Skeletal muscle satellite cell (primary cell): ENCODE measurements around the gene SHANK3.

ENCODE experiments used
- H3K27me3 ChIP-seq: 2 replicates; pipeline ENCODE4 v1.7.0; 2013; ENCODE audit warnings: low read length; ENCODE audit not compliant: control insufficient read depth, insufficient read depth
- H3K36me3 ChIP-seq: 2 replicates; pipeline ENCODE4 v1.7.0; 2013; ENCODE audit warnings: mild to moderate bottlenecking, control low read depth, low read length; ENCODE audit not compliant: insufficient read depth
- H3K4me1 ChIP-seq: 2 replicates; pipeline ENCODE4 v1.7.0; 2013; ENCODE audit warnings: low read length; ENCODE audit not compliant: control insufficient read depth, insufficient read depth
- H3K4me2 ChIP-seq: 2 replicates; pipeline ENCODE4 v1.7.0; 2013; ENCODE audit warnings: mild to moderate bottlenecking, low read length
- H3K4me3 ChIP-seq: 2 replicates; pipeline ENCODE4 v1.7.0; 2013; ENCODE audit warnings: low read length
- H3K9ac ChIP-seq: 2 replicates; pipeline ENCODE4 v1.7.0; 2013; ENCODE audit warnings: mild to moderate bottlenecking, low read depth, low read length, moderate library complexity
- H3K9me3 ChIP-seq: replicated peaks from 2 replicates; pipeline ENCODE4 v1.7.0; 2013; ENCODE audit warnings: mild to moderate bottlenecking, control low read depth, low read length

Gene SHANK3

GRCh38 chr22:50674130-50674500 lies 1.5 kb downstream of the SHANK3 start:
- peaks cover 3% of the 10 kb centered on the region for H3K4me1 ChIP-seq
- H3K9ac ChIP-seq = no peak overlapping the region
- no peak overlapping the region for H3K4me3 ChIP-seq

GRCh38 chr22:50674606-50675552 lies 2.3 kb downstream of the SHANK3 start:
- Histone ChIP-seq H3K9ac (no peak overlapping the region), H3K36me3 (no peaks in the 10 kb centered on the region), H3K4me3 (peak overlapping the region; percentile 66), H3K4me2 (peak overlapping the region; percentile 75), H3K9me3 (no peaks in the 10 kb centered on the region), H3K27me3 (peaks cover 22% of the 10 kb centered on the region), H3K4me1 (peaks cover 3% of the 10 kb centered on the region)

More at GRCh38 chr22:50674130-50674500, 1.5 kb downstream of the SHANK3 start:
- Histone ChIP-seq H3K27me3 (peaks cover 22% of the 10 kb centered on the region), H3K36me3 (no peaks in the 10 kb centered on the region), H3K9me3 (no peaks in the 10 kb centered on the region), H3K4me2 (no peak overlapping the region)

DNA sequence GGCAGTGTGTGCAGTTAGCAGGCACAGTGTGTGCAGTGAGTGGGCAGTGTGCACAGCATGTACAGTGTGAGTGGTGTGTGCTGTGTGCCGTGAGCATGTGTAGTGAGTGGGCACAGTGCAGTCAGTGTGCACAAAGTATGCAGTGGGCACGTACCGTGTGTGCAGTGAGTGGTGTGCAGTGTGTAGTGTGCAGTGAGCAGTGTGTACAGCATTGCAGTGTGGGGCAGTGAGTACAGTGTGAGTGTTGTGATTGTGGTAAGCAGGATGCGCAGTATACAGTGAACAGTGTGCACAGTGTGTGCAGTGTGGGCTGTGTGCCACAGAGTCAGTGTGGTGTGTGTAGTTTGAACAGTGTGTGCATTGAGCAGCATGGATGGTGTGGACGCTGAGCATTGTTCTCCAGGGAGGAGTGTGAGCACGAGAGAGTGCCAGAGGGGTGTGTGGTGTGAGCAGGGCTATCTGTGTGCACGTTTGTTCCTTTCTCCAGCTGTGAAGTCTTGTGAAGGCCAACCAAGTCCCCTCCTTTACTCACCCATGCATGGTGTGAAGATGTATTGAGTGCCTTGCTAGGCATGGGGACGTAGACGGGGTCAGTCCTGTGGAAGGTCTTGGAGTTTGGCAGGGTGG lies 3.0 kb downstream of the SHANK3 start:
- no peak overlapping the region for H3K4me3 ChIP-seq
- H3K9ac ChIP-seq = no peak overlapping the region
- H3K4me2 ChIP-seq = peak overlapping the region; percentile 75
- H3K36me3 ChIP-seq = no peaks in the 10 kb centered on the region
- H3K9me3 ChIP-seq = no peaks in the 10 kb centered on the region
- H3K27me3 ChIP-seq = peaks cover 22% of the 10 kb centered on the region
- H3K4me1 ChIP-seq = peaks cover 3% of the 10 kb centered on the region

GRCh38 chr22:50676180-50676636 lies 3.6 kb downstream of the SHANK3 start:
- Histone ChIP-seq H3K9me3 (no peaks in the 10 kb centered on the region), H3K27me3 (peaks cover 22% of the 10 kb centered on the region), H3K9ac (no peak overlapping the region), H3K4me3 (no peak overlapping the region), H3K4me1 (peaks cover 3% of the 10 kb centered on the region), H3K36me3 (no peaks in the 10 kb centered on the region), H3K4me2 (no peak overlapping the region)

GRCh38 chr22:50676661-50677492 lies 4.3 kb downstream of the SHANK3 start:
- no peak overlapping the region for H3K9ac ChIP-seq
- peaks cover 3% of the 10 kb centered on the region for H3K4me1 ChIP-seq
- H3K9me3 ChIP-seq = no peaks in the 10 kb centered on the region
- no peaks in the 10 kb centered on the region for H3K36me3 ChIP-seq
- no peak overlapping the region for H3K4me3 ChIP-seq
- H3K27me3 ChIP-seq = peaks cover 22% of the 10 kb centered on the region
- no peak overlapping the region for H3K4me2 ChIP-seq

GRCh38 chr22:50677493-50678217 lies 5.0 kb downstream of the SHANK3 start:
- Histone ChIP-seq H3K27me3 (peaks cover 22% of the 10 kb centered on the region), H3K9ac (no peak overlapping the region), H3K9me3 (no peaks in the 10 kb centered on the region), H3K4me1 (peaks cover 3% of the 10 kb centered on the region), H3K4me2 (no peak overlapping the region), H3K4me3 (no peak overlapping the region), H3K36me3 (no peaks in the 10 kb centered on the region)

- Histone ChIP-seq H3K27me3 (peaks cover 22% of the 10 kb centered on the region), H3K36me3 (no peaks in the 10 kb centered on the region), H3K9ac (no peak overlapping the region), H3K9me3 (no peaks in the 10 kb centered on the region), H3K4me2 (no peak overlapping the region), H3K4me3 (no peak overlapping the region), H3K4me1 (peaks cover 3% of the 10 kb centered on the region)
Measured at GRCh38 chr22:50678218-50678650, 5.6 kb downstream of the SHANK3 start.

DNA sequence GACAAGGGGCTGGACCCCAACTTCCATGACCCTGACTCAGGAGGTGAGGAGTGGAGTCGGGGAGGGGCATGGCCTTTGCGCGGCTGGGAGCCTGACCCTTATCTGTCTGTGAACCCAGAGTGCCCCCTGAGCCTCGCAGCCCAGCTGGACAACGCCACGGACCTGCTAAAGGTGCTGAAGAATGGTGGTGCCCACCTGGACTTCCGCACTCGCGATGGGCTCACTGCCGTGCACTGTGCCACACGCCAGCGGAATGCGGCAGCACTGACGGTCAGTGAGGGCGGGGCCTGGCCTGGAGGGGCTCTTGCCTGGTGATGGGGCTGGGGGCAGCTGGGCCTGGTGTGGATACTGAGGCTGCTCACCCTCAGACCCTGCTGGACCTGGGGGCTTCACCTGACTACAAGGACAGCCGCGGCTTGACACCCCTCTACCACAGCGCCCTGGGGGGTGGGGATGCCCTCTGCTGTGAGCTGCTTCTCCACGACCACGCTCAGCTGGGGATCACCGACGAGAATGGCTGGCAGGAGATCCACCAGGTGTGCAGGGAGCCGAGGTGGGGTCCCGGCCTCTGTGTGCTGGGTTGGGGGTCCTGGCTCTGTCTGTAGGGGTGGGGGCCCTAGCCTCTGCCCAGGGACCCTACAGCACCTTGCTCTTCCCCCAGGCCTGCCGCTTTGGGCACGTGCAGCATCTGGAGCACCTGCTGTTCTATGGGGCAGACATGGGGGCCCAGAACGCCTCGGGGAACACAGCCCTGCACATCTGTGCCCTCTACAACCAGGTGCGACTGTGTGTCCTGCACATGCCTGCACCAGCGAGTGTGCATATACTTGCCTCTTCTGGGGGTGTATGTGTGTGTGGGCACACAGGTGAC lies 6.3 kb downstream of the SHANK3 start:
- Histone ChIP-seq H3K36me3 (no peaks in the 10 kb centered on the region), H3K27me3 (peaks cover 18% of the 10 kb centered on the region), H3K9me3 (no peaks in the 10 kb centered on the region), H3K4me1 (peaks cover 3% of the 10 kb centered on the region), H3K9ac (no peak overlapping the region), H3K4me2 (no peak overlapping the region), H3K4me3 (no peak overlapping the region)

GRCh38 chr22:50683086-50683993 lies 10.7 kb downstream of the SHANK3 start:
- Histone ChIP-seq H3K4me3 (no peak overlapping the region), H3K4me2 (no peak overlapping the region), H3K9me3 (no peaks in the 10 kb centered on the region), H3K36me3 (no peaks in the 10 kb centered on the region), H3K9ac (no peak overlapping the region), H3K4me1 (peaks cover 3% of the 10 kb centered on the region), H3K27me3 (peaks cover 12% of the 10 kb centered on the region)
